HG03196 (cell line): Measurements from ENCODE around the gene CD93.

Experiments used
- ATAC-seq: cut with Tn5 transposase; IDR thresholded peaks from one replicate; pipeline ENCODE4 v1.9.1; 2021; ENCODE audit not compliant: unreplicated experiment

The CD93 gene

GRCh38 chr20:23061734-23062561 lies 24.2 kb downstream of the CD93 start:
- no peak for ATAC-seq

- no peak for ATAC-seq
Measured at GRCh38 chr20:23061262-23061661, 24.9 kb downstream of the CD93 start.

- ATAC-seq: no peak
Measured at GRCh38 chr20:23060629-23061028, 25.5 kb downstream of the CD93 start.

GRCh38 chr20:23059846-23060245 lies 26.3 kb downstream of the CD93 start:
- ATAC-seq: no peak

- no peak for ATAC-seq
Measured at GRCh38 chr20:23059001-23059400, 27.1 kb downstream of the CD93 start.

- no peak for ATAC-seq
Measured at GRCh38 chr20:23058240-23058639, 27.9 kb downstream of the CD93 start.

GRCh38 chr20:23052904-23053303 lies 33.2 kb downstream of the CD93 start:
- no peak for ATAC-seq

- ATAC-seq: no peak
Measured at GRCh38 chr20:23050847-23051627, 35.1 kb downstream of the CD93 start.

GRCh38 chr20:23050076-23050838 lies 35.9 kb downstream of the CD93 start:
- no peak for ATAC-seq

GRCh38 chr20:23049201-23050075 lies 36.7 kb downstream of the CD93 start, which contains the start of gene THBD:
Gene THBD, minus strand, starts transcription at chr20:23049672. Its CDS starts 168 bp downstream, at chr20:23049504.
- ATAC-seq: no peak

- no peak for ATAC-seq
Measured at GRCh38 chr20:23048283-23049200, 37.6 kb downstream of the CD93 start.

GRCh38 chr20:23047738-23048214 lies 38.3 kb downstream of the CD93 start:
- no peak for ATAC-seq

- no peak for ATAC-seq
Measured at GRCh38 chr20:23047001-23047737, 39.0 kb downstream of the CD93 start.

GRCh38 chr20:23046431-23046830 lies 39.7 kb downstream of the CD93 start:
- no peak for ATAC-seq

- ATAC-seq: no peak
Measured at GRCh38 chr20:23043376-23043775, 42.7 kb downstream of the CD93 start.

GRCh38 chr20:23042270-23042669 lies 43.9 kb downstream of the CD93 start:
- ATAC-seq: no peak

GRCh38 chr20:23039885-23040508 lies 46.1 kb downstream of the CD93 start:
- no peak for ATAC-seq
